ENCODE measurements around the gene ERICH4.
A peak's percentile ranks its signal among the peaks of the same experiment; 100 is the strongest.
"Not testable (repeated sequence)": the region's sequence is repeated elsewhere in the genome, so short reads cannot be mapped to it uniquely, and the experiment has no call there.

Gene ERICH4, protein sequence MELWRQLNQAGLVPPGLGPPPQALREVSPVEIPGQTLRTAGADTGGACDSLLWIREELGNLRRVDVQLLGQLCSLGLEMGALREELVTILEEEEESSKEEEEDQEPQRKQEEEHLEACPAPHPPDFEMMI

DNA sequence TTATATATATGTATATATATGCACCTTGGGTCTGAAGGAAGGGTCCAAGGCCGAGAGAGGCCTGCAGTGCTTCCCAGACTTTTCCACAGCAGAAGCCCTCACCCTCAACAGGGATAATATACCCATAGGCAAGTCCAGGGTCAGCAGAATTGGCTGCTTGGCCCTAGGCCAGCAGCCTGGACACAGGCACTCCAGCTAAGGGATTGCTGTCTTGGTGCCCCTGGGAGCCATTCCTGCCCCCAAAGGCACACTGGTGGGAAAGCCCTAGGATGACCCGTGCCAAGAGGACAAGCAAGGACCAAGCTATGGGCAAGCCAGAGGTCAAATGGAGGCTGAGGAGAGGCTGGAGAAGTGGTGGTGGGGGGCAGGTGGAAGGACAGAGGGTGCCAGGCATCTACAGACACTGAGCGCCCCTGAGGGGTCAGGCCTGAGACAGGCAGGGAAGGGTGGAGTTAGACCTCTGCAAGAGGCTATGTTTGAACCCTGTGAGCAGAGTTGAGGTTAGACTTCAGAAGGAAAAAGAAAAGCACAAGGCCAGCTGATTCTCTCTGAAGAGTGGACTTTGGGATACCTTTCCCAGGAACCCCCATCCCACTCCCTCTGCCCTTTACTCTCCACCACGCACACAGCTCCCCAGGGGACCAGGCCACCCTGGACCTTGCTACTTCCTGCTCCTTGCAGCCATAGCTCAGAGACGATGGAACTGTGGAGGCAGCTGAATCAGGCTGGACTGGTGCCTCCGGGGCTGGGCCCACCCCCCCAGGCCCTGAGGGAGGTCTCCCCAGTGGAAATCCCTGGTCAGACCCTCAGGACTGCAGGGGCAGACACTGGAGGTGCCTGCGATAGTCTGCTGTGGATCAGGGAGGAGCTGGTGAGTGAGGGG lies at the start of gene ERICH4:
Gene ERICH4, plus strand, starts transcription at position 684 of the 883 bp plus-strand sequence. Its CDS starts 14 bp downstream, at position 698.
- no peak for DNase-seq

DNA sequence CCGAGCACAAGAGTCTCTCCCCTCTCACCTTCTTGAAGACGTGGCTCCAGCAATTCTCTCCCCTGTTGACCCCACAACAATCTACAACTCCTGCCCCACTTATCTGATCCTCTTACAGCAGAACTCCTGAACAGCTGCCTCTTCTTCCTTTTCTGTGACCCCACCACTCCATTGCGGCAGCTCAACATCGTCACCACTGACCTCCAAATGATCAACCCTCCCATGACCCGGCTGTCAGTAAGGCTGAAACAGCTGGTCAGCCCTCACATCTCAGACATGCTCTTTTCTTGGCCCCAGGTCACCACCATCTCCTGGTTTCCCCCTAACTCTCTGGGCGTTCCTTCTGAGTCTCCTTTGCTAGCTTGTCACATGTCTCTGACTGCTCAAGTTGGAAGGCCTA lies 47.6 kb upstream of the ERICH4 start:
- DNase-seq: no peak

DNA sequence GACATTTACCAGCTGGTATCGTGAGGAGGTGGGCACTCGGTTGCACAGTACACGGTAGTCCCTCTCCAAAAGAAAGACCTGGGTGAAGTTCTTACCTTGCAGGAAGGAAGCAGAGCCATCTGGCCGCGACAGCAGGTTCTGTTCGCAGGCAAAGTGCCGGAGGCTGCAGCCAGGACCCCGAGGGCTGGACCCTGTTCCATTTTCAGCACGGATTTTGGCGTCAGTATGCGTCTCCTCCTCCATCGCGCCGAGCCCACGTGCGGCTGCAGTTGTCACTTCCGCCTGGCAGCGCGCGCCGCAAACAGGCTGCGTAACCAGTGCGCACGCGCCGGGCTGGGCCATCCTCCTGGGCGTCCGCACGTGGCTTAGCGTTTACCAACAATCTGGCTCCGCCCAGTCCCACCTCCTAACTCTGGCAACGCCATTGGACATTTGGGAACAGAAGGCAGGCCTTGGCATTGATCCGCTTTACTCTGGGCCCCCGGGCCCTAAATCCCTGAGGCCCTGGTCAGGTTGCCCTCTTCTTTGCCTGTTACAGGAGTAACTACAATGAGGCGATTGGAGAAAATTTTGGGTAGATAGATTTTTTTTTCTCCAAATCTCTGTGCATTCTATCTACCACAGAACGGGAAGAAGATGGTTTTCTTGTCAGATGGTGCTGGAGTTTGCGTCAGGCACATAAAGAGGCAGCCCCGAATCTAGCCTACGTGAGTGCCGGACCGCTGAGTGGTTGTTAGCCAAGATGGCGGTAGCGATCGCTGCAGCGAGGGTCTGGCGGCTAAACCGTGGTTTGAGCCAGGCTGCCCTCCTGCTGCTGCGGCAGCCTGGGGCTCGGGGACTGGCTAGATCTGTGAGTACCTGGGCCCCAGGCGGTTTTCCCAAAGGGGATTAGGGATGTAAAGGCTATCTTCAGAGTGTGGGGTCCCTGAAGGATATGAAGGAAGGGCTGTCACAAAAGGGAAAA lies 45.6 kb upstream of the ERICH4 start, which contains the start of the genes BCKDHA and EXOSC5:
Gene BCKDHA, plus strand, starts transcription at position 733 of the 964 bp plus-strand sequence. Its CDS starts 10 bp downstream, at position 743.
Gene EXOSC5, minus strand, starts transcription at position 274 of the 964 bp plus-strand sequence. Its CDS starts 31 bp downstream, at position 243.
- DNase-seq: peak; percentile 99

DNA sequence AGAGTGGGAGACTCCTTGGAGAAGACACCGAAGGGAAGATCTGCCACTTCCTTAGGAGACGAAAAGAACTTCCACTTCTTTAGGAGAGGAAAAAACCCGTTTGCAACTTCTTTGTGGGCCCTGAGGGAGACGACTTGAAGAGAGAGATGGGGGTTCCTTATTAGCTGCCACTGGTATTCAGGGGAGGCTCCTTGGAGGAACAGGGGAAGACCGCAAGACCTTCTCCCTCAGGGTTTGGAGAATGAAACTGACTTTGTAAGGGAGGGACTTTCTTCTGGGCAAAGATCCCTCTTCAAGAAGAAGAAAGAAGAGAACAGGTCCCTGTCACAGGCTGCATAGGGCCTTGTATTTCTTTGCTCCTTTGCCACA lies 44.9 kb upstream of the ERICH4 start:
- DNase-seq: no peak

DNA sequence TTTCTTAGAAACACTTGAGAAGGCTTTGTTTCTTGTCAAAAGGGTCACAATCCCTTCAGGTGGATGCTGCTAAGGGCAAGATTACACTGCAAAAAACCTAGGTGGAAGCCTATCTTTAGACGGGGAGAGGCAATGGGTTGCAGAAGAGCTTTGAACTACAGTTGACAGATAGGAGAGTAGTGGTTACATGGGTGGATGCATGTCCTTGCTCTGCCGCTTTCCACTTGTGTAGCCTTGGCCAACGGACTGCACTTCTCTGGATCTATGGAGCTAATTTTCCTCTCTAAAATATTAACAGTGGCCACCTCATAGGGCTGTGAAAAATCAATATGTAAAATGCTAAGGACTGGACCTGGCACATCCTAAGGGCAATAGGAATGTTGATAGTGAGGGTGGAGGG lies 44.4 kb upstream of the ERICH4 start:
- DNase-seq: no peak

DNA sequence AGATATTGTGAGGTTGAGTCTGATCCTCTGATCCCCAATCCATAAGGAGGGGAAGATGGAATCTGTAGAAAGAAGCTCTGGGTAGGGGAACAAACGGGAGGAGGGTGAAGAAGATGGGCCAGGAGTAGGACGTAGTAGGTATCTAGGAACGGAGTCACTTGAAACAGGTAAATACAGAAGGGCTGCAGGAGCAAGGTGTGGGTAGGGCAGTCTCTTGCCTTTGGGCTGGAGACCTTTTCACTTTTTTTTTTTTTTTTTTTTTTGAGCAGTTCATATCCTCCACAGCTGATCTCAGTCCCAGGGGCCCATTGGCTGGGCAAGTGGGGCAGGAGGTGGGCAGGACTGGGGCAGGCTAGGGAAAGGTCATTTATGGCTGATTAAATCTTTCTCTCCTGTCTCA lies 43.9 kb upstream of the ERICH4 start:
- DNase-seq: no peak

DNA sequence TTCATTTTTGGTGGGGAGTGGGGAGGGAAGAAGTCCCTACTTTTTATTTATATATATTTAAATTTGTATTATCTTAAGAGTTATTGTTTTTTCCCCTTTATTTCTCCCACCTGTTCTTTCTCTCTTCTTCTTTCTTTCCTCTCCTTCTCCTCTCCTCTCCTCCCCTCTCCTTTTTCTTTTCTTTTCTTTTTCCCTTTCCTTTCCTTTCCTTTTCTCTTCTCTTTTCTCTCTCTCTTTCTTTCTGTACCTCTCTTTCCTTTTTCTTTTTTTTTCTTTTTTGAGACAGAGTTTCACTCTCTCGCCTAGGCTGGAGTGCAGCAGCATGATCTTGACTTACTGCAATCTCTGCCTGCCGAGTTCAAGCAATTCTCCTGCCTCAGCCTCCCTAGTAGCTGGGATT lies 43.4 kb upstream of the ERICH4 start:
- DNase-seq: no peak

DNA sequence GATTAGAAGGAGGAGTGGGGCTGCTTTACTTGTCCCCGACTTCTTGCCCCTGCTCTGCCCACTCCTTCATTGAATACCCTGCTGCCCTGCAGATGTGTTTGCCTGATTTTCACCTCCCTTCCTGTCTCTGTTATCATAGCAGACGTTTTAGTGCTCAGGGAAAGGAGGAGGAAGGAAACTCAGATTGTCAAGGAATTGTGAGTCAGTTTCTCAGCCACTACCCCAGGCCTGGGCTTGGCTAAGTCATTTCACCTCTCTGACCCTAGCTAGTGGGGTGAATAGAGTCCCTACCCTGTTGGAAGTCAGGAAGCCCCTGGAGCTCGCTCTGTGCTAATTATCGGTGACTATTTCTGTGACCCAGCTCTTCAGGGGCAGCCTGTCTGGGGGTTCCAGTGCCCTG lies 41.5 kb upstream of the ERICH4 start:
- DNase-seq: no peak

DNA sequence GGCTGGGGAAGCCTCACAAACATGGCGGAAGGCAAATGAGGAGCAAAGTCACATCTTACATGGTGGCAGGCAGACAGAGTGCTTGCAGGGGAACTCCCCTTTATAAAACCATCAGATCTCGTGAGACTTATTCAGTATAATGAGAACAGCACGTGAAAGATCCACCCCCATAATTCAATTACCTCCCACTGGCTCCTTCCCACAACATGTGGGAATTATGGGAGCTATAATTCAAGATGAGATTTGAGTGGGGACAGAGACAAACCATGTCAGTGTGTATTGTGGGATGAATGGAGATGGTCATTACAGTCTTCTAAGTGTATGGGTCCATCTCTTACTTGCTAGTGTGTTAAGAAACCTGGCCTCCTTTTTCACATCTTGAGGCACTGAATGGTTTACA lies 40.9 kb upstream of the ERICH4 start:
- DNase-seq: no peak

DNA sequence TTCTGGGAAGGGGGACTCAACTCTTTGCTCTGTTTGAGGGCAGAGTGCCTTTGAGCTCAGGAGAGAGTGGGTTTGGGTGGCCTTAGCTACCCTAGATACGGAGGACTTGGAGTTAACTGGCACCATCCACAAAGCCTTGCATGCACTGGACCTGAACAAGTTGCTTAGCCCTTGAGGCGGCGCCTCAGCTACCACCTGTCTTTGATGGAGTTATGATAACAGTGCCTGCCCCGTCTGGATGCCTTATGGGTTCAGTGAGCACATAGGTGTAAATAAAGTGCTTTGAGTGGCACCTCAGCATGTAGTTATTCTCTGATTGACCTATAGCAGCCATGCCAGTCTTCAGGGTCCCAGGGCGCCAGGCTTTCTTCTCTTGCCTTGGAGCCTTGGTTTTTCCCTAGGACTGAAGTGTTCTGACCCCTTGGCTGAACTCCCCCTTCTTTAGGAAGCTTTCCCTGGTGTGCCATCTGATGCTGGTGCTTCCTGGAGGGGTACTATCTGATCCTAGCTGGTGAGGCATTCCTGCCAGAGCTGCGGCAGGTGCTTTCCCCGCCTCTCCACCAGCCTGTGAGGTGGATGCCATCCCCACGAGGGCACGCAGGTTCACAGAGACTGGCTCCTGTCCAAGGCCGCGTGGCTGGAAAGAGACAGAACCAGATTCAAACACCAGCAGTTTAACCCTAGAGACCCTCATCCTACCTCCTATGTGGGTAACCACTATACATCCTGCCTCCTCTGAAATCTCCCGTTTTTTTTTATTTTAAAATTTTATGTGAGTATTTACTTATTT lies 39.6 kb upstream of the ERICH4 start:
- DNase-seq: no peak

DNA sequence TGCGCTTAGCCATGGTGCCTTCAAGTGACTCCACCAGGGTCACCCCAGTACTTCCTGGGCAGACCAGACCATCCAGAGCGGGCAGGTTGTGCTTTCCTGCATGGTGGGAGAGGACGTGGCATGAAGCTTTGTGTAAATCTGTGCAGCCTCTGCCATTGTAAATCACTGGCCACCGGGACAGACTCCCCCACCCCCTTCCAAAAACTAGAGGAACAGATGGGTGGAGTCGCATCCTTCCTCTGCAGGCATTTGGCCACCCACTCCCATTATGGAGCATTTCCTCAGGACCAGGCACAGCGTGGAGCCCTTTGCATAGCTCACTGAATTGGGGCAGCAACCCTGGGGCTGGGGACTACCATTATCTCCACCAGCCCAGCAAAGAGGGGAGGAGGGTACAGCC lies 37.2 kb upstream of the ERICH4 start:
- no peak for DNase-seq

DNA sequence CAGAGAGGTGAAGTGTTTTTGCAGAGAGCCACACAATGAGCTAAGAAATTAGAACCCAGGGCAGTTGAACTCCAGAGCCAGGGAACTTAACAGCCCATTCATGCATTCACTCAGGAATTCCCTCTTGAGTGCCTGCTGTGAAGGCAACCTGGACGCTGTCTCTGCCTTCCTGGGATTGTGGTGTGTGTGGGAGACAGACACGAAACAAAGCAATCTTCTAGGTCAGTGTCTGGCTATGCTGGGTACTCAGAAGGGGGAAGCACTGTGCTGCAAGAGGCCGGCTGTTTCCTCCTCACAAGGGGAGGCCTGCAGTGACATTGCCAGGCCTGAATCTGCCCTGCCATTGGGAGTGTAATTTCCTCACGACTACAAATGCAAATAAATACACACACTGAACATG lies 35.7 kb upstream of the ERICH4 start:
- no peak for DNase-seq

DNA sequence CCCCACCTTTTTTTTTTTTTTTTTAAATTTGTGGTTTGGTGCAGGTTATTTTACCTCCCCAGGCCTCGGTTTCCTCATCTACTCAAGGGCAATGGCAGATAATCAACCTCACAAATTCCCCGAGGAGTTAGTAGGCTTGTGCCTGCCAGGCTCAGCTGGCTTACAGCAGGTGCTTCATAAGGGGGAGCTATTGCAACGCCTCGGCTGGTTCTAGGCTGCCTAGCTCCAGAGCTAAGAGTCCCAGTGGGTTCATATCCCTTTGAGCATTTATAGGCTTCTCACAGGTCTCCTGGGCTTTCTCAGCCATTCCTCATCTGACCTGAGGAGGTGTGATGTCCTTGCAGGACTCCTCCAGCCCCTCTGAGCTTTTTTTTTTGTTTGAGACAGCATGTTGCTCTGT lies 34.7 kb upstream of the ERICH4 start:
- no peak for DNase-seq

DNA sequence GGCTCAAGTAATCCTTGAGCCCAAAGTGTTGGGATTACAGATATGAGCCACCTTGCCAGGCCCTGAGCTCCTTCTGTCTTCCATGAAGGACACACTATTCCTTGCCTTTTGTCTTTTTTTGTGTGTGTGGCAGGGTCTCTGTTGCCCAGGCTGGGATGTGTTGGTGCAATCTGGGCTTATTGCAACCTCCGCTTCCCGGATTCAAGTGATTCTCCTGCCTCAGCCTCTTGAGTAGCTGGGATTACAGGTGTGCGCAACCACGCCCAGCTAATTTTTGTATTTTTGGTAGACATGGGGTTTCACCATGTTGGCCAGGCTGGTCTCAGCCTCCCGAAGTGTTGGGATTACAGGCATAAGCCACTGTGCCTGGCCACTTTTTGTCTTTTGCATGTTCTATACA lies 34.1 kb upstream of the ERICH4 start:
- DNase-seq: not testable (repeated sequence)

DNA sequence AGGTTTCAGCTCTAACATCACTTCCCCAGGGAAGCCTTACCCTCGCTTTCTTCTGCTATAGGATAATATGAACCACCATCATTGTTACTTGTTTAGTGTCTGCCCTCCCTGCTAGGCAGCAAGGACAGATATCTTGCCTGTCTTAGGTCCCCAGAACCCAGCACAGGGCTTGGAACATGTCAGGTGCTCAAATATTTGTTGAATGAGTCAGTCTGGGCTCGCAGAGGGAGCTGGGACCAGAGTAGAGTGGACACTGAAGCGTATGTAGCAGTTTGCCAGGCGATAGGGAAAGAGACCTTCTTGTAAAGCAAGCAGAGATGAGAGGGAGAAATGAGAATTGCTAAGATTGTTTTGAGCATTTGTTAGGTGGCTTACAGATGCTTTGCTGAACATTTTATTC lies 33.7 kb upstream of the ERICH4 start:
- no peak for DNase-seq

DNA sequence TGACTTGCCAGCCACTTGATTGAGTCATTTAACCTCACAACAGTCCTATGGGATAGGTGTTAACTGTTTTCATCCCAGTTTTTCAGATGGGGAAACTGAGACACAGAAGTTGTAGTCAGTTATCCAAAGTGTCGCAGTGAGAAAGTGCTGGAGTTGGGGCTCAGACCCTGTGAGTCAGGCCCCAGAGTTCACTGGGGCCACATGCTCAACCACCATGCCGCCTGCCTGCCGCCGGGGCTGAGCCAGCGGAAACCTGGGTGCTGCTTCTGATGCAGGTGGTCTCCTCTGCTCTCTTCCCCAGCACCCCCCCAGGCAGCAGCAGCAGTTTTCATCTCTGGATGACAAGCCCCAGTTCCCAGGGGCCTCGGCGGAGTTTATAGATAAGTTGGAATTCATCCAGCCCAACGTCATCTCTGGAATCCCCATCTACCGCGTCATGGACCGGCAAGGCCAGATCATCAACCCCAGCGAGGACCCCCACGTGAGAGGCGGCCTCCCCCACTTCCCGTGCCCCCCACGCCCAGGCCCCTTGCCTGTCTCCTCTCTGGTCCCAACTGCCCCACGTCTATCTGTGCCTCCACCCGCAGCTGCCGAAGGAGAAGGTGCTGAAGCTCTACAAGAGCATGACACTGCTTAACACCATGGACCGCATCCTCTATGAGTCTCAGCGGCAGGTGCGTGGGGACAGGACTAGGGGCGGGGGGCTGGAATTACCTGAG lies 32.5 kb upstream of the ERICH4 start:
- DNase-seq: no peak

DNA sequence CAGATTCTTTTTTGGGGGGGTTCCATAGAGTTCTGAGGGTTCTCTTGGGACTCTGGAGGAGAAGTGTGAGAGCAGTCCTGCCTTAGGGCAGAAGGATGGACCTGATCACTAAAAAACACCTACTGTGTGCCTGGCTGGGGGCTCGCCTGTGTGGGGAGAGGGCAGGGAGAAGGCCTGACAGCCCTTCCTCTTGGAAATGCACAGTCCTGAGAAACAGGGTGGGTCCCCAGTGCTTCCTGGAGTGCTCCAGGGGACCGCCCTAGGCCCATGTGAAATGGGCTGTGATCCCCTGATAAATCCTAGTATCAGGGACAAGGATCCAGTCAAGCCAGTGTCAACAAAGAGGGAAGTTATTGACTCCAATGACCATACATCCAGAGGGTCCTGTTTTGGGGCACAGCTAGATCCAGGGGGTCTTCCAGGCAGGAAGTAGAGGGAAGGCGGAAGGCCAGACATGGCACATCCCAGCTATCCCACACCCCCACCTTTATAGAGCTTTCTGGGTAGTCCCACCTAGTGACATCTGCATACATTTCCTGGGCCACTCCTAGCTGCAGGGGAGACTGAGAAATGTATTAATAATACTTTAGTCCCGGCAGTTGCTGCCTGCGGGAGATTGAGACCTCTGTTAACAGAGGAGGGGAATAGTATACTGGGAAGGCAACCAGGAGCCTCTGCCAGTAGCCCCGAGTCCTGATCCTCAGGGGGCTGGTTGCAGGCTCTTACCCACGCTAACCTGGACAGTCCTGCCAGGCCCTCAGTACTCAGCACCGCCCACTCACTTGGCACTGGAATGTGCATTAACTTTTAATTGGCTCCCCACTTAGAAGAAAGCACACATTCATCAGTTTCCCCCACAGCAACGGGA lies 31.6 kb upstream of the ERICH4 start:
- DNase-seq: no peak

DNA sequence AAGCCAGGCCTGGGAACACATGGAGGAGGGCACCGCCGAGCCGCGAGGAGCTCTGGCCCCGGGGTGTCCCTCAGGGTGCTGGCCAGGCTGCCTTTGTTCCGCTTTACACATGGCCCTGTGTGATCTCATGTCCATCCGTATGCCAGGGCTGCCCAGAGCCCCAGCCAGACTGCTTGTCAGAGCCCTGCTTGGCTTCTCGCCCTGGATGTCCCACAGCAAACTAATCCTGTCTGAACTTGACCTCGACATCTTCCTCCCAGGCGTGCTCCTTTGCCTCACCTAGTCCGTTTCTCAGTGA lies 31.0 kb upstream of the ERICH4 start:
- no peak for DNase-seq

DNA sequence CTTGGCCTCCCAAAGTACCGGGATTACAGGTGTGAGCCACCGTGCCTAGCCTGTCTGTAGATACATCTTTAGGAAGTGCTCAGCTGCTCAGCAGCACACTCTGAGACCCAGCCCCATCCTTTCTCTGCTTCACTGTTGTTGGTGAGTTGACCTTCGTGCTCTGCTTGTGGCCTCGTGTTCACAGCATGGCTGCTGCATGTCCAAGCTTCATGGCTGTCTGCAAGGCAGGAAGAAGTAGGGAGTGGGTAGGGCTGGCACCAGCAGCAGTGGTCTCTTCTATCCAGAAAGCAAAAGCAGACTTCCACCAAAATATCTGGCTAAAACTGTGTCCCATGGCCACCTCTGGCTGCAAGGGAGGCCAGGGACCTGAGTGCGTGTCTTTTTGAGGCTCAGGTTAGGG lies 30.0 kb upstream of the ERICH4 start:
- no peak for DNase-seq

DNA sequence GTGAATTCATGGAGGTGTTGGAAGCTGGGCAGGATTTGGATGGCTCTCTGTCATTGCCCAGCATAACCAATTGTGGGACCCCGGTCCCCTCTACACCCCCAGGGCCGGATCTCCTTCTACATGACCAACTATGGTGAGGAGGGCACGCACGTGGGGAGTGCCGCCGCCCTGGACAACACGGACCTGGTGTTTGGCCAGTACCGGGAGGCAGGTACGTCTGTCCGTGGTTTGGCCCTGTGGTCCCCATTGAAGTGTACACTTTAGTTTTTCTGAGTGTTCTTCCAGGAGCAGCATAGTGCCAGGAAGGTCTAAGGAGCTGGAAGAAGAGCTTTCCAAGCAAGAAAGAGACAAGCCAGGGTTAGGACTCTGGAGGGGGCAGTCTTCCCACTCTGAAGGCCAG lies 29.0 kb upstream of the ERICH4 start:
- DNase-seq: no peak

DNA sequence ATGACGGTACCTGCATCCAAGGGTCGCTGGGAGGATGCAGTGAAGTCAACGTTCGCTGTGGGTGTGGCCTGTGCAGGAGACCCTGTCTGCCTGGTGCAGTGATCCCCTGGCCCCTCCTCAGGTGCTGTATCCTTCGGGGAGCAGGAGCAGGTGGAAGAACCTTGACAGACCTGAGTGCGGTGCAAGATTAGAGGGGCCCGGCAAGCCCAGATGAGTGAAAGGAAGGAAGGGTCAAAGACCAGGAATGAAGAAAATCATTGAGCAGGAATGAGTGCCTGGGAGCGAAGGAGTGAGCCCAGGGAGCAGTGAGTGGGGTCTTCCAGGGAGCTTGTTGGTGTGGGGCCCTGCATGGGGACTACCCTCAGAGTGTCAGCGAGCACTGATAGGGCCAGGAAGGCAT lies 28.5 kb upstream of the ERICH4 start:
- DNase-seq: no peak

Data from activated CD4-positive, alpha-beta T cell treated with anti-CD3 and anti-CD28 coated beads for 4 hours (primary cell).